ENCODE results near the gene TTC23.

Gene TTC23

DNA sequence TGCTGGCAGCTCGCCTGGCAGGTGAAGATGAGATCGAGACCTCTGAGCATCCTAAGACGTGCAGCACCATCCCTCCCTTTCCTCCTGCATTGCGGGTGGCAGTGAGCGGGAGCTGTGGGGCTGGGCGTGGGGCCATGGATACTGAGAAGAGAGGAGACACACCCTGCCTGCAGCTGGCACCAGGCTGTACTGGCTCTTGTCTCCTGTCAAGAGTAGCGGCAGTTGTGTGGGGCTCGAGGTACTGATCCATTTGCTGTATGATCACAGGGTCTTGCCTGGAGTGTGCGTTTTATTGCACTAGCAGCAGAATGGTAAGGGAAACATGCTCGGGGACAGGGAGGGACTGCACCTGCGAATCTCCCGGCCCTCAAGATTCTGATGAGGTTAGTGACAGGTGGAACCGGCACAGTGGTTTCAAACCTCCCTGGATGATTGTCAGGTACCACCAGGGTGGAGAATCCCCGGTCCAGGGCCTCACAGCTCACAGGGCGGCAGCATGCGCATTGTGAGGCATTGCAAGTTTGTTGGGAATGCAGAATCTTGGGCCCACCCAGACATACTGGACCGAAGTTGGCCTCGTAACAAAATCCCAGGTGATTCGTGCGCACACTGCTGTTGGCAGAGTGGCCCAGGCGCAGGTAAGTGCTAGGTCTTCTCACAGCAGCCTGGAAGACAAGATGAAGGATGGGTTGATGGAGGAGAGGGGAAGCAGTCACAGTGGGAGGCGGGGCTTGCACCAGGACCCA, 130.4 kb downstream of the TTC23 start:
- H3K4me3 ChIP-seq (ENCODE audit: low read depth, low read length): no peak overlapping the region
- TF ChIP-seq, protein P1, sequence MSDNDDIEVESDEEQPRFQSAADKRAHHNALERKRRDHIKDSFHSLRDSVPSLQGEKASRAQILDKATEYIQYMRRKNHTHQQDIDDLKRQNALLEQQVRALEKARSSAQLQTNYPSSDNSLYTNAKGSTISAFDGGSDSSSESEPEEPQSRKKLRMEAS (IDR thresholded peaks at IDR 0.05; ENCODE audit: low read depth, low read length): no peak
- TF ChIP-seq, protein P2, sequence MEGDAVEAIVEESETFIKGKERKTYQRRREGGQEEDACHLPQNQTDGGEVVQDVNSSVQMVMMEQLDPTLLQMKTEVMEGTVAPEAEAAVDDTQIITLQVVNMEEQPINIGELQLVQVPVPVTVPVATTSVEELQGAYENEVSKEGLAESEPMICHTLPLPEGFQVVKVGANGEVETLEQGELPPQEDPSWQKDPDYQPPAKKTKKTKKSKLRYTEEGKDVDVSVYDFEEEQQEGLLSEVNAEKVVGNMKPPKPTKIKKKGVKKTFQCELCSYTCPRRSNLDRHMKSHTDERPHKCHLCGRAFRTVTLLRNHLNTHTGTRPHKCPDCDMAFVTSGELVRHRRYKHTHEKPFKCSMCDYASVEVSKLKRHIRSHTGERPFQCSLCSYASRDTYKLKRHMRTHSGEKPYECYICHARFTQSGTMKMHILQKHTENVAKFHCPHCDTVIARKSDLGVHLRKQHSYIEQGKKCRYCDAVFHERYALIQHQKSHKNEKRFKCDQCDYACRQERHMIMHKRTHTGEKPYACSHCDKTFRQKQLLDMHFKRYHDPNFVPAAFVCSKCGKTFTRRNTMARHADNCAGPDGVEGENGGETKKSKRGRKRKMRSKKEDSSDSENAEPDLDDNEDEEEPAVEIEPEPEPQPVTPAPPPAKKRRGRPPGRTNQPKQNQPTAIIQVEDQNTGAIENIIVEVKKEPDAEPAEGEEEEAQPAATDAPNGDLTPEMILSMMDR (IDR thresholded peaks at IDR 0.05; ENCODE audit: low read depth, low read length): no peak
- TF ChIP-seq POLR2A (IDR thresholded peaks at IDR 0.05; ENCODE audit: extremely low read depth, insufficient read length) (no peak), MYC (IDR thresholded peaks at IDR 0.05; ENCODE audit: low read depth, low read length) (no peak)
- DNase-seq (ENCODE audit: low read depth): no peak

DNA sequence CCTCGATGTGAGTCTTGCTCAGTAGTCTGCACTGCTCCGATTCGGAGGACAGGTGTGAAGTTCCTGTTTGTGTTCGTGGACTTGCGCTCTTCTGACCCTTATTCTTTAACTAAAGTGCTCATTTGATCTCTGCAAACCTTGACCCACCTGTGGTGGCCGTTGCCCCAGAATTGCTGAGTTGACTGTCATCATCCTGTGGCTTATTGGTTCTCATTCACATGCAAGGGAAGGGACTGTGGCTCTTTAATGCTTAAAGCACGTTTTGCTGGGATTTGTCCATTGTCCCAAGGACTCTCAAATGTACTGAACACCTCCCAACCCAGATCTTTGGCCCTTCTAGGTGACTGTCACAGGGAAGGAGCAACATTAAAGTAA, 131.1 kb downstream of the TTC23 start:
- TF ChIP-seq, protein P1 (IDR thresholded peaks at IDR 0.05; ENCODE audit: low read depth, low read length): no peak
- TF ChIP-seq POLR2A (IDR thresholded peaks at IDR 0.05; ENCODE audit: extremely low read depth, insufficient read length): no peak
- TF ChIP-seq, protein P2 (IDR thresholded peaks at IDR 0.05; ENCODE audit: low read depth, low read length): no peak
- TF ChIP-seq MYC (IDR thresholded peaks at IDR 0.05; ENCODE audit: low read depth, low read length): no peak
- DNase-seq (ENCODE audit: low read depth): no peak
- H3K4me3 ChIP-seq (ENCODE audit: low read depth, low read length): no peak overlapping the region

DNA sequence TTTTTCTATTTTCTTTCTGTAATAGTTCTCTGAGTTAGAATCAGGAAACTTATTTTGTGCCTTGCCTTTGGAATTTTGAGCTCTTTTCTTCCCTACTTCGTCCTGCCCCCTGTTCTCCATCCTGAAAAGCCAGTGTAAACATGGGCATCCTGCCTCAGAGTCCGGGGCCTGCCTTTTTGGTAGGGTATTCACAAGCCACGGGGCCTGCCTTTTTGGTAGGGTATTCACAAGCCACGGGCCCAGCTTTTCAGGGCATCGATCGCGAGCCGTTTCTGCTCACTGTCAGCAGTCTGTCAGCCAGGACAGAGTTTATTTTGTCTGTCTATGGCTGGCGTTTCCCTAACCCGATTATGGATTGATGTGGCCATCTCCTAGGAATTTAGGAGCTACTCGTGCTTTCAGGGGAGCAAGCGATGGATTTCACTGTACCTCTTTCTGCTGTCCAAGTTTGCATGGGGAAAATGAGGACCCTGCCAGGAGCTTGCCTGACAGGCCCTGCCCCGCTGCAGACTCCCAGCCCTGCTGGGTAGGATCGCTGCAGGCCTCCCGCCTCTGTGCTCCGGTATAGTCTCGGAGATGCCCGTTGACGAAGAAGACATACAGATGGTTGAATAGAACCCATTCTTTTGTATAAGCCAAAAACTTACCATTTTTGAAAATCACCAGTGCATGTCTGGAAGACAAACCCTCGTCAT, 131.7 kb downstream of the TTC23 start:
- no peak for DNase-seq (ENCODE audit: low read depth)
- TF ChIP-seq, protein P1 (IDR thresholded peaks at IDR 0.05; ENCODE audit: low read depth, low read length): no peak
- no peak overlapping the region for H3K4me3 ChIP-seq (ENCODE audit: low read depth, low read length)

DNA sequence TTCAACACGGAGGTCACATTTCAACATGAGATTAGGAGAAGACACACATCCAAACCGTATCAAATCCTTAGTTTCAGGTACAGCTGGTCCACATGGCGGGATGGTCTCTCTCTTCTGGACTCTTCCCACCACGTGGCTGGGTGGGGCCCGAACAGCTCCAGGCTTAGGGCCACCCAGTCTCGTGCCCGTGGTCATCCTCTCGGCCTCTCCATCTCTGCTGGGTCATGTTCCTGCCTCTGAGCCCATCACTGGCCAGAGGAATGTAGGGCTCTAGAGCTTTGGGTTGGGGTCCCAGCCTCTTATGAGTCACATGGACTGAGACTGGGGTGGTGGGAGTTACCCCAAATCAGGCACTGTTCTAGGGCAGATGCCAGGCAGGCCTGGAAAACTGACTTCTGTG, 132.3 kb downstream of the TTC23 start:
- TF ChIP-seq, protein P2 (IDR thresholded peaks at IDR 0.05; ENCODE audit: low read depth, low read length): no peak
- TF ChIP-seq, protein P1 (IDR thresholded peaks at IDR 0.05; ENCODE audit: low read depth, low read length): no peak
- no peak for TF ChIP-seq POLR2A (IDR thresholded peaks at IDR 0.05; ENCODE audit: extremely low read depth, insufficient read length)
- no peak for TF ChIP-seq MYC (IDR thresholded peaks at IDR 0.05; ENCODE audit: low read depth, low read length)
- DNase-seq (ENCODE audit: low read depth): no peak
- no peak overlapping the region for H3K4me3 ChIP-seq (ENCODE audit: low read depth, low read length)

DNA sequence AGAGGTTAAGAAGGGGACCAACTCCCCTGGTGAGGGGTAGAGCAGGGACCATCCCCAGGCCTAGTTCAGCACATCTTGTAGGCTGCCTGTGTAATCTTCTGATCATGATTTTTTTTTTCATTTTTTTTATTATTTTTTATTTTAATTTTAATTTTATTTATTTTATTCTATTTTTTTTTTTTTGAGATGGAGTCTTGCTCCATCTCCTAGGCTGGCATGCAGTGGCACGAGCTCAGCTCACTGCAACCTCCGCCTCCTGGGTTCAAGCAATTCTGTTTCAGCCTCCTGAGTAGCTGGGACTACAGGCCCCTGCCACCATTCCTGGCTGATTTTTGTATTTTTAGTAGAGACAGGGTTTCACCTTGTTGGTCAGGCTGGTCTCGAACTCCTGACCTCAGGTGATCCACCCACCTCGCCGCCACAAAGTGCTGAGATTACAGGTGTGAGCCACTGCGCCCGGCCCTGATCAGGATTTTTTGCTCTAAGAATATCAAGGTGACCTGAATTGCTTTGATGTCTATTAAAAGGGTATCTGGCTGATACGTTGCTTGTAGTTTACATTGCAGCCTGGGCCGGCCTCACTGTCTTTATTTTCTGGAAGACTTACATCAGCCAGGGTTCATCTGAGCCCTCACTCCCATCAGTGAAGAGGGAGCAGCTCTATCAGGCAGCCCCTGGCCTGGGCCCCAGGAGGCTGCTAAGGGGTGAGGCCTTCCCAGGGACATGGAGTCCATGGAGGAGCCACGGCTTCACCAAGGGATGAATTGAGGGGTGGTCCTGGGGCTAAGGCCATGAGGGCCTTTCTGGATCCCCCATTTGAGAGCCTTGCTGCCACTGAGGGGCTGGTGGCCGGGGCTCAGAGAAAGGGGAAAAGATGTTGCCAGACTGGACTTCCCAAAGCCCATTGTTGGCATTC, 133.8 kb downstream of the TTC23 start:
- H3K4me3 ChIP-seq (ENCODE audit: low read depth, low read length): no peak overlapping the region
- TF ChIP-seq POLR2A (IDR thresholded peaks at IDR 0.05; ENCODE audit: extremely low read depth, insufficient read length): no peak
- TF ChIP-seq, protein P2 (IDR thresholded peaks at IDR 0.05; ENCODE audit: low read depth, low read length): no peak
- no peak for TF ChIP-seq MYC (IDR thresholded peaks at IDR 0.05; ENCODE audit: low read depth, low read length)
- TF ChIP-seq, protein P1 (IDR thresholded peaks at IDR 0.05; ENCODE audit: low read depth, low read length): no peak
- DNase-seq (ENCODE audit: low read depth): no peak
